HepG2 (cell line): Measurements from ENCODE around the gene CEP164. TPM values are rescaled to one million over a fixed set of nuclear protein-coding genes. Genes with fewer than 3 reads are reported as not detected.

ENCODE experiments used
- ATAC-seq: fragments of 200-7000 bp; cut with Tn5 transposase; 3 replicates; pipeline ENCODE4 v1.9.1; 2020; ENCODE audit warnings: mild to moderate bottlenecking, moderate library complexity
- BruUV-seq: library from RNA; stranded (reverse); fragments of 400-500 nt; replicated peaks from 2 replicates; lab custom pipeline; 2021; lab: Mats Ljungman, UMichigan
- CTCF ChIA-PET: fragments of 300-600 bp; formaldehyde crosslinking; extraction: SDS; loops from one replicate; lab custom pipeline; 2021; ENCODE audit warnings: low total read pairs, inconsistent platforms, low intra/inter-chr PET ratio; lab: Yijun Ruan, JAX
- POLR2A ChIA-PET: fragments of 350-600 bp; sonication (Branson Sonifier 250); formaldehyde crosslinking; loops from one replicate; lab custom pipeline; 2020; ENCODE audit warnings: antibody characterized with exemption, inconsistent platforms; lab: Yijun Ruan, JAX
- DNase-seq: peaks from one replicate; pipeline ENCODE4 v3.0.0-alpha.2; 2015; ENCODE audit warnings: low spot score
- FAIRE-seq: peaks from 3 replicates; lab custom pipeline; 2011; peaks lifted over from hg19 to GRCh38; lab: Jason Lieb, UNC
- H2AFZ ChIP-seq: one replicate; pipeline ENCODE4 v1.6.1; 2011; ENCODE audit warnings: low read length, inconsistent platforms
- H3K27ac ChIP-seq: fragments of 300-600 bp; 3 replicates; pipeline ENCODE4 v1.8.0; 2011; ENCODE audit warnings: mixed run types, mild to moderate bottlenecking, mixed read lengths, low read length, inconsistent platforms; ENCODE audit not compliant: insufficient read depth; ENCODE audit errors: extremely low read length
- H3K27me3 ChIP-seq, 2 experiments: fragments of 200-600 bp in 1 of 2; 2 replicates in 1 of 2; 3 replicates in 1 of 2; pipeline versions ENCODE4 v1.6.0 to v1.8.0; 2011; ENCODE audit warnings: low read length in 2 of 2, mild to moderate bottlenecking in 2 of 2, moderate library complexity in 2 of 2, inconsistent platforms in 1 of 2; ENCODE audit not compliant: insufficient read depth in 2 of 2, control insufficient read depth in 1 of 2
- H3K36me3 ChIP-seq, 2 experiments: fragments of 200-600 bp in 1 of 2; replicated peaks in 1 of 2; 2 replicates in 1 of 2; 3 replicates in 1 of 2; pipeline versions ENCODE4 v1.5.1 to v1.8.0; 2011; ENCODE audit warnings: low read length in 2 of 2, inconsistent platforms in 1 of 2; ENCODE audit not compliant: insufficient read depth in 2 of 2, control insufficient read depth in 1 of 2
- H3K4me1 ChIP-seq: 2 replicates; pipeline ENCODE4 v1.5.1; 2012; ENCODE audit warnings: low read length, inconsistent platforms; ENCODE audit not compliant: insufficient read depth
- H3K4me2 ChIP-seq: 2 replicates; pipeline ENCODE4 v1.6.0; 2011; ENCODE audit warnings: low read depth, low read length, inconsistent platforms
- H3K4me3 ChIP-seq, 3 experiments: fragments of 200-600 bp in 1 of 3; sonication (generic), shearing (Covaris generic) in 1 of 3; replicated peaks in 1 of 3; 2 replicates each; pipeline ENCODE4 v1.5.1; 2011 to 2016; ENCODE audit warnings: low read length in 3 of 3, inconsistent platforms in 2 of 3, low read depth in 2 of 3, mild to moderate bottlenecking in 2 of 3, control low read depth in 1 of 3, mixed read lengths in 1 of 3; ENCODE audit not compliant: insufficient read depth in 1 of 3
- H3K79me2 ChIP-seq: one replicate; pipeline ENCODE4 v1.6.1; 2011; ENCODE audit warnings: low read length, inconsistent platforms; ENCODE audit not compliant: insufficient read depth
- H3K9ac ChIP-seq: 2 replicates; pipeline ENCODE4 v1.6.0; 2011; ENCODE audit warnings: mild to moderate bottlenecking, low read depth, low read length, inconsistent platforms; ENCODE audit not compliant: insufficient read depth
- H3K9me3 ChIP-seq: 2 replicates; pipeline ENCODE4 v1.5.1; 2012; ENCODE audit warnings: mild to moderate bottlenecking, low read length
- H4K20me1 ChIP-seq: 2 replicates; pipeline ENCODE4 v1.6.0; 2011; ENCODE audit warnings: inconsistent platforms, mild to moderate bottlenecking, low read length, moderate library complexity; ENCODE audit not compliant: insufficient read depth
- AGO2 ChIP-seq: fragments of 200-400 bp; formaldehyde crosslinking; optimal IDR thresholded peaks from 2 replicates; pipeline ENCODE3; 2017; ENCODE audit warnings: mild to moderate bottlenecking, low read depth, low read length, moderate library complexity
- FOSL1 ChIP-seq: sonication (generic); formaldehyde crosslinking; IDR thresholded peaks from 2 replicates; pipeline ENCODE4 v1.9.0; 2021; ENCODE audit warnings: missing genetic modification reagents, borderline replicate concordance
- MED13 ChIP-seq: sonication (generic); formaldehyde crosslinking; IDR thresholded peaks from 2 replicates; pipeline ENCODE4 v1.5.0; 2020; ENCODE audit warnings: missing genetic modification reagents
- MTF2 ChIP-seq: sonication (generic); formaldehyde crosslinking; IDR thresholded peaks from 2 replicates; pipeline ENCODE4 v1.5.0; 2020; ENCODE audit warnings: missing genetic modification reagents, borderline replicate concordance
- SIX4 ChIP-seq: sonication (generic); formaldehyde crosslinking; IDR thresholded peaks from 2 replicates; pipeline ENCODE4 v1.4.0; 2020; ENCODE audit warnings: missing genetic modification reagents
- ZFP1 ChIP-seq: IDR thresholded peaks from 2 replicates; pipeline ENCODE4 v1.6.1; 2016
- ZNF136 ChIP-seq: sonication (generic); formaldehyde crosslinking; IDR thresholded peaks from 2 replicates; pipeline ENCODE4 v1.8.1; 2022; ENCODE audit warnings: low read depth, mild to moderate bottlenecking, moderate library complexity, missing genetic modification reagents
- ZNF160 ChIP-seq: sonication (generic); formaldehyde crosslinking; IDR thresholded peaks from 2 replicates; pipeline ENCODE4 v1.8.0; 2022; ENCODE audit warnings: mild to moderate bottlenecking, inconsistent platforms, missing genetic modification reagents
- ZNF224 ChIP-seq: sonication (generic); formaldehyde crosslinking; IDR thresholded peaks from 2 replicates; pipeline ENCODE4 v1.5.0; 2020; ENCODE audit warnings: mild to moderate bottlenecking, missing genetic modification reagents
- ZNF451 ChIP-seq: sonication (generic); formaldehyde crosslinking; IDR thresholded peaks from 2 replicates; pipeline ENCODE4 v1.5.0; 2020; ENCODE audit warnings: mild to moderate bottlenecking, missing genetic modification reagents
- ZNF678 ChIP-seq: sonication (generic); formaldehyde crosslinking; IDR thresholded peaks from 2 replicates; pipeline ENCODE4 v1.4.0; 2020; ENCODE audit warnings: mild to moderate bottlenecking, missing genetic modification reagents
- ZNF790 ChIP-seq: sonication (generic); formaldehyde crosslinking; IDR thresholded peaks from 2 replicates; pipeline ENCODE4 v1.8.0; 2022; ENCODE audit warnings: missing genetic modification reagents, mild to moderate bottlenecking, borderline replicate concordance
- whole genome bisulfite sequencing: methylation state at CpG from one replicate; pipeline ENCODE4 v1.1.6; 2017; ENCODE audit warnings: low lambda C conversion rate; 5-methylcytosine and 5-hydroxymethylcytosine counted together
- in situ Hi-C: cut with HindIII; loops from 2 replicates; pipeline ENCODE4 v1.10.0; 2017; ENCODE audit warnings: low pct_unique_long_range_greater_than_20kb; ENCODE audit not compliant: extremely low pct_ligation_motif_present
- intact Hi-C: fragments of 100-400 bp; cut with micrococcal nuclease; formaldehyde crosslinking; loops from one replicate; pipeline ENCODE4 v1.10.0; 2022; ENCODE audit not compliant: unreplicated experiment
- polyA plus RNA-seq, 8 experiments: library from polyadenylated mRNA; depleted of rRNA in 3 of 8; stranded (reverse) in 7 of 8; unstranded in 1 of 8; fragments of >200 nt; fragmentation: Illumina TruSeq in 4 of 8; extraction: Trizol in 4 of 8; gene quantifications; 2 replicates each; pipeline versions ENCODE4 v1.2.1 to v1.2.3, GENCODE V29; 2011 to 2016; ENCODE audit warnings: low read depth in 4 of 8, missing spikeins in 1 of 8, mixed read lengths in 1 of 8; ENCODE audit not compliant: insufficient read depth in 1 of 8
- total RNA-seq, 5 experiments: library from RNA; depleted of rRNA; stranded (reverse); fragments of >200 nt; fragmentation: Illumina TruSeq; extraction: Trizol; gene quantifications; 2 replicates each; pipeline ENCODE4 v1.2.3, GENCODE V29; 2016; ENCODE audit warnings: low read depth in 1 of 5
- TF ChIP-seq, protein P1 (sequence below): IDR thresholded peaks from 2 replicates; pipeline ENCODE4 v1.6.1; 2018; ENCODE audit warnings: missing genetic modification reagents, mild to moderate bottlenecking, missing compliant biosample characterization
- TF ChIP-seq, protein P2 (sequence below): sonication (generic); formaldehyde crosslinking; IDR thresholded peaks from 2 replicates; pipeline ENCODE4 v1.4.0; 2020; ENCODE audit warnings: missing genetic modification reagents, borderline replicate concordance
- TF ChIP-seq, protein P3 (sequence below): sonication (generic); formaldehyde crosslinking; IDR thresholded peaks from 2 replicates; pipeline ENCODE4 v1.8.1; 2023; ENCODE audit warnings: mild to moderate bottlenecking, missing genetic modification reagents
- TF ChIP-seq, protein P4 (sequence below): sonication (generic); formaldehyde crosslinking; IDR thresholded peaks from 2 replicates; pipeline ENCODE4 v1.4.0; 2020; ENCODE audit warnings: missing genetic modification reagents

The CEP164 gene
- total and polyA plus RNA-seq, 2 of the 13 experiments (the other 11 are each of a cell fraction or from before 2014, with no cell fraction given), result 11.4 to 15.2 TPM

DNA sequence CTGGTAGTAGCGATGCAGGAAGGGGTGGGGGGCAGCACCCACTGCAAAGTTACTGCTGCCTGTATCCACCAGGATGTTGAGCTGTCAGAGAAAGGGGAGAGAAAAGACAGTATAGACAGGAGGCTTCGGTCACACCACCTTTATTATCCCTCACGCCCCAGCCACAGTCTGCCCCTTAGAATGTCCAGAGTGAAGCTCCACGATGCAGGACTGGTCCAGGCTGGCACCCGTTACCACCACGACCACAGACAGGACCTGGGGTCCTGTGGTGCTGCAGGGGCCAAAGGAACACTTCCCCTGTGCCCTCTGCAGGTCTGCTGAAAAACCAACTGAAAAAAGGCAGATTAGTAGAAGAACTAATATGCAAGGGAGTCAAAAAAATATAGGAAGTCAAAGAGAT is 30.8 kb upstream of the CEP164 start (continued):
- TF ChIP-seq, protein P1, sequence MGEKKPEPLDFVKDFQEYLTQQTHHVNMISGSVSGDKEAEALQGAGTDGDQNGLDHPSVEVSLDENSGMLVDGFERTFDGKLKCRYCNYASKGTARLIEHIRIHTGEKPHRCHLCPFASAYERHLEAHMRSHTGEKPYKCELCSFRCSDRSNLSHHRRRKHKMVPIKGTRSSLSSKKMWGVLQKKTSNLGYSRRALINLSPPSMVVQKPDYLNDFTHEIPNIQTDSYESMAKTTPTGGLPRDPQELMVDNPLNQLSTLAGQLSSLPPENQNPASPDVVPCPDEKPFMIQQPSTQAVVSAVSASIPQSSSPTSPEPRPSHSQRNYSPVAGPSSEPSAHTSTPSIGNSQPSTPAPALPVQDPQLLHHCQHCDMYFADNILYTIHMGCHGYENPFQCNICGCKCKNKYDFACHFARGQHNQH (CRISPR knock-in tag), result no peak
- TF ChIP-seq ZNF160 (CRISPR knock-in tag), result no peak
- no peak for TF ChIP-seq FOSL1 (CRISPR knock-in tag)
- no peak for TF ChIP-seq SIX4 (CRISPR knock-in tag)
- TF ChIP-seq, all 625 proteins: peak for 0

DNA sequence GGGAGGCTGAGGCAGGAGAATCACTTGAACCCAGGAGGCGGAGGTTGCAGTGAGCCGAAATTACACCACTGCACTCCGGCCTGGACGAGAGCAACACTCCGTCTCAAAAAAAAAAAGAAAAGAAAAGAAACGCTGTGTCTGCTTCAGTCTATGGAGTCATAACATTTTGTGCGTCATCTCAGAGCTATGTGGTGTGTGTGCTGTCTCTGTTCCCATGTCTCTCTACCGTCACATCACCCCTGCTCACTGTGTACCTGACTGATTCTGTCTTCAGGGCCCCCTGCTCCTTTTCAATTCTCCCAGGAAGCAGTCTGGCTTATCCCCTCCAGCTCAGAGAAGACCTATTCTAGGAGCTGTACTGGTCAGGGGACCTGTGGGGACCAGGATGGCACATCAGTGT is 29.5 kb upstream of the CEP164 start:
- in situ Hi-C loops (no loop called here), intact Hi-C loops (no loop called here)
- Histone ChIP-seq H2AFZ (no peak overlapping the region), H3K4me2 (no peak overlapping the region), H3K27ac (no peak overlapping the region), H3K9ac (no peak overlapping the region), H3K36me3 (peaks cover 0 to 4% of the 10 kb centered on the region in 2 experiments; a peak in 1 of 5 replicates), H3K27me3 (no peaks in the 10 kb centered on the region), H3K9me3 (no peaks in the 10 kb centered on the region), H3K4me3 (no peak overlapping the region), H3K79me2 (peaks cover 2% of the 10 kb centered on the region), H4K20me1 (no peaks in the 10 kb centered on the region), H3K4me1 (peaks cover 51% of the 10 kb centered on the region)
- BruUV-seq, result no TSS peak
- CTCF ChIA-PET, result no interaction called here
- FAIRE-seq (no peak), ATAC-seq (no peak), DNase-seq (no peak)
- 98% methylated on average over 8 of the region's 8 CpGs for WGBS
- POLR2A ChIA-PET, result interaction anchor here (6.5 kb wide), 1 partner anchor 30 kb away, joined by 33 read pairs; the partner anchor contains the start of gene CEP164
- TF ChIP-seq AGO2 (no peak), MTF2 (no peak), ZFP1 (CRISPR knock-in tag) (no peak), ZNF451 (CRISPR knock-in tag) (no peak), ZNF136 (no peak), ZNF224 (CRISPR knock-in tag) (no peak), ZNF678 (CRISPR knock-in tag) (no peak), ZNF790 (CRISPR knock-in tag) (no peak), MED13 (CRISPR knock-in tag) (no peak)
- TF ChIP-seq, protein P2, sequence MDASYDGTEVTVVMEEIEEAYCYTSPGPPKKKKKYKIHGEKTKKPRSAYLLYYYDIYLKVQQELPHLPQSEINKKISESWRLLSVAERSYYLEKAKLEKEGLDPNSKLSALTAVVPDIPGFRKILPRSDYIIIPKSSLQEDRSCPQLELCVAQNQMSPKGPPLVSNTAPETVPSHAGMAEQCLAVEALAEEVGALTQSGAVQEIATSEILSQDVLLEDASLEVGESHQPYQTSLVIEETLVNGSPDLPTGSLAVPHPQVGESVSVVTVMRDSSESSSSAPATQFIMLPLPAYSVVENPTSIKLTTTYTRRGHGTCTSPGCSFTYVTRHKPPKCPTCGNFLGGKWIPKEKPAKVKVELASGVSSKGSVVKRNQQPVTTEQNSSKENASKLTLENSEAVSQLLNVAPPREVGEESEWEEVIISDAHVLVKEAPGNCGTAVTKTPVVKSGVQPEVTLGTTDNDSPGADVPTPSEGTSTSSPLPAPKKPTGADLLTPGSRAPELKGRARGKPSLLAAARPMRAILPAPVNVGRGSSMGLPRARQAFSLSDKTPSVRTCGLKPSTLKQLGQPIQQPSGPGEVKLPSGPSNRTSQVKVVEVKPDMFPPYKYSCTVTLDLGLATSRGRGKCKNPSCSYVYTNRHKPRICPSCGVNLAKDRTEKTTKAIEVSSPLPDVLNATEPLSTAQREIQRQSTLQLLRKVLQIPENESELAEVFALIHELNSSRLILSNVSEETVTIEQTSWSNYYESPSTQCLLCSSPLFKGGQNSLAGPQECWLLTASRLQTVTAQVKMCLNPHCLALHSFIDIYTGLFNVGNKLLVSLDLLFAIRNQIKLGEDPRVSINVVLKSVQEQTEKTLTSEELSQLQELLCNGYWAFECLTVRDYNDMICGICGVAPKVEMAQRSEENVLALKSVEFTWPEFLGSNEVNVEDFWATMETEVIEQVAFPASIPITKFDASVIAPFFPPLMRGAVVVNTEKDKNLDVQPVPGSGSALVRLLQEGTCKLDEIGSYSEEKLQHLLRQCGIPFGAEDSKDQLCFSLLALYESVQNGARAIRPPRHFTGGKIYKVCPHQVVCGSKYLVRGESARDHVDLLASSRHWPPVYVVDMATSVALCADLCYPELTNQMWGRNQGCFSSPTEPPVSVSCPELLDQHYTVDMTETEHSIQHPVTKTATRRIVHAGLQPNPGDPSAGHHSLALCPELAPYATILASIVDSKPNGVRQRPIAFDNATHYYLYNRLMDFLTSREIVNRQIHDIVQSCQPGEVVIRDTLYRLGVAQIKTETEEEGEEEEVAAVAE (CRISPR knock-in tag), result no peak
- TF ChIP-seq, protein P3, sequence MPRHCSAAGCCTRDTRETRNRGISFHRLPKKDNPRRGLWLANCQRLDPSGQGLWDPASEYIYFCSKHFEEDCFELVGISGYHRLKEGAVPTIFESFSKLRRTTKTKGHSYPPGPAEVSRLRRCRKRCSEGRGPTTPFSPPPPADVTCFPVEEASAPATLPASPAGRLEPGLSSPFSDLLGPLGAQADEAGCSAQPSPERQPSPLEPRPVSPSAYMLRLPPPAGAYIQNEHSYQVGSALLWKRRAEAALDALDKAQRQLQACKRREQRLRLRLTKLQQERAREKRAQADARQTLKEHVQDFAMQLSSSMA, result no peak
- TF ChIP-seq, protein P4, sequence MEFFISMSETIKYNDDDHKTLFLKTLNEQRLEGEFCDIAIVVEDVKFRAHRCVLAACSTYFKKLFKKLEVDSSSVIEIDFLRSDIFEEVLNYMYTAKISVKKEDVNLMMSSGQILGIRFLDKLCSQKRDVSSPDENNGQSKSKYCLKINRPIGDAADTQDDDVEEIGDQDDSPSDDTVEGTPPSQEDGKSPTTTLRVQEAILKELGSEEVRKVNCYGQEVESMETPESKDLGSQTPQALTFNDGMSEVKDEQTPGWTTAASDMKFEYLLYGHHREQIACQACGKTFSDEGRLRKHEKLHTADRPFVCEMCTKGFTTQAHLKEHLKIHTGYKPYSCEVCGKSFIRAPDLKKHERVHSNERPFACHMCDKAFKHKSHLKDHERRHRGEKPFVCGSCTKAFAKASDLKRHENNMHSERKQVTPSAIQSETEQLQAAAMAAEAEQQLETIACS (CRISPR knock-in tag), result no peak
